Measurements from ENCODE around the gene VTI1A. TPM values are rescaled to one million over a fixed set of nuclear protein-coding genes. Genes with fewer than 3 reads are reported as not detected.

The VTI1A gene
- total and polyA plus RNA-seq, 2 of the 4 experiments (the other 2 are of a cell fraction): 9.7 to 24.9 TPM

DNA sequence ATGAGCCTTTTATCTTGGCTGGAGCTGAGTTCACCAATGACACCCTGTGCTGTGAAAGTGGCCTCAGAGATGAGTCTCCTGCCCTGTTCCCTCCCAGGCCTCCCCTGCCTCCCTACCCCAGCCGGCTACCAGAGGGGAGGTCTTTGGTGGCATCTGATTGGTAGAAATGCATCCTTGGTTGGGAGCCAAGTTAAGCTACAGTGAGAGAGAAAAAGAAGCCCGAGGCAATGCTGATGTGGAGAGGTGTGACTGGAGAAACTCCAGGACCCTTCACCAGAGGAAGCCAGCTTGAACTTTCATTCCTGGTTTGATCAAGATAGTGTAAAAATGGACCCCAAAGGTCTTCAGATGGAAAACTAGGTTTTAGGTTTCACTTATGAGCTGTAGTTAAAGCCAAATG lies 311.9 kb downstream of the VTI1A start:
- H3K27ac ChIP-seq (ENCODE audit: insufficient read depth, low read length): no peak overlapping the region
- no peak for DNase-seq

More for the DNA sequence above, 311.9 kb downstream of the VTI1A start:
- Histone ChIP-seq H2BK120ac (ENCODE audit: low read depth, low read length) (no peak overlapping the region), H2AK5ac (ENCODE audit: low read depth, low read length) (no peak overlapping the region), H3K4ac (ENCODE audit: low read depth, low read length) (no peak overlapping the region), H3K27me3 (ENCODE audit: control insufficient read depth, insufficient read depth, low read length) (no peaks in the 10 kb centered on the region), H3K4me3 (ENCODE audit: insufficient read depth, low read depth, low read length) (no peak overlapping the region), H3K9ac (ENCODE audit: low read depth, low read length) (no peak overlapping the region), H4K20me1 (ENCODE audit: insufficient read depth, low read length) (peaks cover 5% of the 10 kb centered on the region; the same call in 1 of the 2 replicates), H2BK15ac (ENCODE audit: low read depth, low read length) (no peak overlapping the region), H2AFZ (replicated peaks; ENCODE audit: low read length, poor library complexity) (no peak overlapping the region), H3K23ac (ENCODE audit: low read depth, low read length) (no peak overlapping the region), H2BK20ac (ENCODE audit: low read depth, low read length) (no peak overlapping the region), H3K4me2 (ENCODE audit: low read depth, low read length) (no peak overlapping the region), H3K9me3 (ENCODE audit: control insufficient read depth, insufficient read depth, low read length) (no peaks in the 10 kb centered on the region), H2AK9ac (replicated peaks; ENCODE audit: low read depth, low read length, poor library complexity) (no peak overlapping the region), H4K8ac (ENCODE audit: low read depth in 2 of 2, low read length in 2 of 2) (no peak overlapping the region), H3K14ac (replicated peaks; ENCODE audit: low read depth, low read length) (no peak overlapping the region), H4K5ac (ENCODE audit: low read depth, low read length) (no peak overlapping the region), H3K79me1 (ENCODE audit: low read depth in 1 of 2, low read length in 2 of 2) (no peaks in the 10 kb centered on the region), H2BK5ac (ENCODE audit: low read depth, low read length, poor library complexity, severe bottlenecking) (no peak overlapping the region), H3K18ac (ENCODE audit: low read depth, low read length) (no peak overlapping the region), H3K56ac (ENCODE audit: extremely low read depth, insufficient read depth, low read length) (no peak overlapping the region), H3K4me1 (ENCODE audit: control insufficient read depth, insufficient read depth, low read length) (peaks cover 6% of the 10 kb centered on the region), H3K9me1 (ENCODE audit: insufficient read depth, low read length) (peaks cover 5% of the 10 kb centered on the region), H3K36me3 (ENCODE audit: control insufficient read depth, insufficient read depth, low read length) (no peaks in the 10 kb centered on the region), H4K91ac (ENCODE audit: insufficient read depth, low read depth, low read length) (no peak overlapping the region)
- intact Hi-C loops (cut with micrococcal nuclease) (no loop called here), in situ Hi-C loops (cut with MboI; ENCODE audit: low sequenced_read_pairs) (no loop called here), dilution Hi-C loops (cut with HindIII; ENCODE audit: low sequenced_read_pairs, unreplicated experiment) (no loop called here)
- no CpG with 5 or more reads among the region's 2 CpGs for WGBS, 2 experiments (ENCODE audit: extremely low coverage in 2 of 2, insufficient read length in 1 of 2)
- TF ChIP-seq RCOR1 (IDR thresholded peaks at IDR 0.05; ENCODE audit: insufficient replicate concordance, low read length): no peak
- TF ChIP-seq RFX5 (IDR thresholded peaks at IDR 0.05; ENCODE audit: low read depth, low read length): no peak
- no peak for TF ChIP-seq FOS (IDR thresholded peaks at IDR 0.05; ENCODE audit: low read depth, low read length)
- ChIA-PET CTCF (no interaction called here), POLR2A (ENCODE audit: unreplicated experiment) (no interaction called here)
- ATAC-seq (ENCODE audit: low read depth): no peak
- no TSS peak for BruUV-seq (replicated peaks)

Measured in IMR-90 (cell line).